WTC11 (cell line): ENCODE data around the gene MAP1B. TPM values are rescaled to one million over a fixed set of nuclear protein-coding genes. Genes with fewer than 3 reads are reported as not detected.
"Not testable (repeated sequence)": the region's sequence is repeated elsewhere in the genome, so short reads cannot be mapped to it uniquely, and the experiment has no call there.

Experiments
- ATAC-seq: fragments of 200-7000 bp; cut with Tn5 transposase; 2 replicates; pipeline ENCODE4 v1.10.0; 2021; ENCODE audit warnings: mild to moderate bottlenecking, moderate library complexity
- CTCF ChIA-PET: fragments of 300-600 bp; sonication (Branson Sonifier 250); formaldehyde crosslinking; loops from one replicate; lab custom pipeline; 2021; ENCODE audit warnings: antibody characterized with exemption; lab: Charles Lee
- POLR2A ChIA-PET: fragments of 350-600 bp; sonication (Branson Sonifier 250); formaldehyde crosslinking; loops from one replicate; lab custom pipeline; 2021; ENCODE audit warnings: antibody characterized with exemption; lab: Charles Lee
- DNase-seq: peaks from one replicate; pipeline ENCODE4 v3.0.0; 2021; ENCODE audit warnings: low spot score
- H3K27ac Mint-ChIP-seq: 2 replicates; pipeline ENCODE4 v1.8.0; 2021; ENCODE audit warnings: mixed read lengths
- H3K27me3 Mint-ChIP-seq: 2 replicates; pipeline ENCODE4 v1.8.0; 2021; ENCODE audit warnings: low read depth, mild to moderate bottlenecking, moderate library complexity, mixed read lengths
- H3K36me3 Mint-ChIP-seq: 2 replicates; pipeline ENCODE4 v1.8.0; 2021; ENCODE audit warnings: mixed read lengths
- H3K4me1 Mint-ChIP-seq: 2 replicates; pipeline ENCODE4 v1.8.0; 2022; ENCODE audit warnings: mixed read lengths
- H3K4me3 Mint-ChIP-seq: 2 replicates; pipeline ENCODE4 v1.8.0; 2021; ENCODE audit warnings: mild to moderate bottlenecking, moderate library complexity, mixed read lengths
- H3K9me3 Mint-ChIP-seq: 2 replicates; pipeline ENCODE4 v1.8.0; 2021; ENCODE audit warnings: mixed read lengths
- AFF4 ChIP-seq: sonication (generic); formaldehyde crosslinking; IDR thresholded peaks from 2 replicates; pipeline ENCODE4 v1.8.1; 2023; ENCODE audit warnings: mild to moderate bottlenecking, missing genetic modification reagents, borderline replicate concordance
- AR ChIP-seq: fragments of 250-450 bp; sonication (Bioruptor Pico); IDR thresholded peaks from 2 replicates; pipeline ENCODE4 v1.9.0; 2021; ENCODE audit warnings: mild to moderate bottlenecking
- ATF3 ChIP-seq: sonication (generic); formaldehyde crosslinking; conservative IDR thresholded peaks from 2 replicates; pipeline ENCODE4 v1.8.1; 2022; ENCODE audit warnings: mild to moderate bottlenecking, missing genetic modification reagents
- ATF6 ChIP-seq: sonication (generic); formaldehyde crosslinking; IDR thresholded peaks from 2 replicates; pipeline ENCODE4 v1.8.1; 2023; ENCODE audit warnings: mild to moderate bottlenecking, missing genetic modification reagents
- CBFB ChIP-seq: sonication (generic); formaldehyde crosslinking; IDR thresholded peaks from 2 replicates; pipeline ENCODE4 v1.8.1; 2022; ENCODE audit warnings: mild to moderate bottlenecking, low read depth, missing genetic modification reagents
- ETV6 ChIP-seq: sonication (generic); formaldehyde crosslinking; IDR thresholded peaks from 2 replicates; pipeline ENCODE4 v1.8.1; 2022; ENCODE audit warnings: mild to moderate bottlenecking, missing genetic modification reagents
- FOXK1 ChIP-seq: sonication (generic); formaldehyde crosslinking; IDR thresholded peaks from 2 replicates; pipeline ENCODE4 v1.8.0; 2022; ENCODE audit warnings: mild to moderate bottlenecking, moderate library complexity, missing genetic modification reagents
- MAX ChIP-seq: sonication (generic); formaldehyde crosslinking; IDR thresholded peaks from 2 replicates; pipeline ENCODE4 v1.8.0; 2022; ENCODE audit warnings: mild to moderate bottlenecking, missing genetic modification reagents
- NR3C1 ChIP-seq: sonication (generic); formaldehyde crosslinking; conservative IDR thresholded peaks from 2 replicates; pipeline ENCODE4 v1.8.1; 2023; ENCODE audit warnings: low read depth, mild to moderate bottlenecking, missing genetic modification reagents
- PRDM15 ChIP-seq: sonication (generic); formaldehyde crosslinking; IDR thresholded peaks from 2 replicates; pipeline ENCODE4 v1.8.0; 2022; ENCODE audit warnings: missing genetic modification reagents
- SMAD4 ChIP-seq: sonication (generic); formaldehyde crosslinking; IDR thresholded peaks from 2 replicates; pipeline ENCODE4 v1.8.0; 2022; ENCODE audit warnings: mild to moderate bottlenecking, missing genetic modification reagents
- STAT6 ChIP-seq: sonication (generic); formaldehyde crosslinking; conservative IDR thresholded peaks from 2 replicates; pipeline ENCODE4 v1.8.1; 2023; ENCODE audit warnings: mild to moderate bottlenecking, low read depth, missing genetic modification reagents, moderate library complexity
- TEAD1 ChIP-seq: sonication (generic); formaldehyde crosslinking; IDR thresholded peaks from 2 replicates; pipeline ENCODE4 v1.8.0; 2022; ENCODE audit warnings: mild to moderate bottlenecking, missing genetic modification reagents
- ZNF219 ChIP-seq: sonication (generic); formaldehyde crosslinking; IDR thresholded peaks from 2 replicates; pipeline ENCODE4 v1.8.0; 2023; ENCODE audit warnings: missing genetic modification reagents, mild to moderate bottlenecking, borderline replicate concordance
- total RNA-seq: library from RNA; stranded (reverse); gene quantifications from 3 replicates; pipeline ENCODE4 v1.2.3, GENCODE V29; 2021

Gene MAP1B
- total RNA-seq, 1 experiment from 2014 or later: 95.0 TPM

- ATAC-seq, H3K36me3 Mint-ChIP-seq, CTCF ChIA-PET, H3K27ac Mint-ChIP-seq, H3K4me1 Mint-ChIP-seq, POLR2A ChIA-PET, H3K4me3 Mint-ChIP-seq, H3K9me3 Mint-ChIP-seq, DNase-seq, H3K27me3 Mint-ChIP-seq: not testable (repeated sequence)
These were observed 17.6 kb upstream of the MAP1B start for GRCh38 chr5:72089713-72090112.

GRCh38 chr5:72092074-72092473 lies 15.2 kb upstream of the MAP1B start:
- ChIA-PET POLR2A (no interaction called here), CTCF (no interaction called here)
- ATAC-seq (no peak), DNase-seq (no peak)
- H3K9me3 Mint-ChIP-seq: no peaks in the 10 kb centered on the region
- no peaks in the 10 kb centered on the region for H3K27me3 Mint-ChIP-seq
- H3K27ac Mint-ChIP-seq: no peak overlapping the region
- TF ChIP-seq MAX (CRISPR knock-in tag) (no peak), ETV6 (CRISPR knock-in tag) (no peak), AR (CRISPR knock-in tag) (no peak), CBFB (no peak), SMAD4 (CRISPR knock-in tag) (no peak), ATF3 (CRISPR knock-in tag) (no peak)
- H3K36me3 Mint-ChIP-seq: no peaks in the 10 kb centered on the region
- no peak overlapping the region for H3K4me3 Mint-ChIP-seq
- H3K4me1 Mint-ChIP-seq: no peaks in the 10 kb centered on the region

GRCh38 chr5:72093217-72093616 lies 14.1 kb upstream of the MAP1B start:
- H3K9me3 Mint-ChIP-seq: no peaks in the 10 kb centered on the region
- no peak overlapping the region for H3K4me3 Mint-ChIP-seq
- ATAC-seq (no peak), DNase-seq (no peak)
- POLR2A ChIA-PET: no interaction called here
- CTCF ChIA-PET: no interaction called here
- TF ChIP-seq ZNF219 (CRISPR knock-in tag) (no peak), TEAD1 (no peak), PRDM15 (CRISPR knock-in tag) (no peak), STAT6 (CRISPR knock-in tag) (no peak), AFF4 (CRISPR knock-in tag) (no peak), NR3C1 (CRISPR knock-in tag) (no peak), FOXK1 (CRISPR knock-in tag) (no peak), ATF6 (CRISPR knock-in tag) (no peak)
- no peak overlapping the region for H3K27ac Mint-ChIP-seq
- 0 out of 2 replicates have a peak, but pooled peaks cover 3% of the 10 kb centered on the region for H3K4me1 Mint-ChIP-seq
- H3K27me3 Mint-ChIP-seq: no peaks in the 10 kb centered on the region
- no peaks in the 10 kb centered on the region for H3K36me3 Mint-ChIP-seq
